HEK293T (cell line): ENCODE data around the gene SLC17A3.

Source experiments
- CTCF ChIA-PET: fragments of 350-600 bp; formaldehyde crosslinking; extraction: SDS; loops from one replicate; lab custom pipeline; 2021; ENCODE audit warnings: antibody characterized with exemption, inconsistent platforms; lab: Yijun Ruan, JAX
- POLR2A ChIA-PET: fragments of 350-600 bp; formaldehyde crosslinking; extraction: SDS; loops from one replicate; lab custom pipeline; 2020; ENCODE audit warnings: antibody characterized with exemption, inconsistent platforms; lab: Yijun Ruan, JAX
- DNase-seq: peaks from one replicate; pipeline ENCODE4 v3.0.0; 2012; ENCODE audit warnings: mixed read lengths; ENCODE audit errors: extremely low spot score
- ARNT ChIP-seq: fragments of 450-650 bp; IDR thresholded peaks from 2 replicates; pipeline ENCODE4 v1.6.1; 2017; ENCODE audit warnings: mild to moderate bottlenecking
- BHLHE40 ChIP-seq: fragments of 450-650 bp; IDR thresholded peaks from 2 replicates; pipeline ENCODE4 v1.6.1; 2016; ENCODE audit warnings: mild to moderate bottlenecking, moderate library complexity, borderline replicate concordance
- CTBP1 ChIP-seq: fragments of 450-650 bp; IDR thresholded peaks from 2 replicates; pipeline ENCODE4 v1.6.1; 2016; ENCODE audit warnings: borderline replicate concordance
- ELF4 ChIP-seq: fragments of 450-650 bp; IDR thresholded peaks from 2 replicates; pipeline ENCODE4 v1.6.1; 2017; ENCODE audit warnings: antibody characterized with exemption
- FOXA1 ChIP-seq: fragments of 450-650 bp; IDR thresholded peaks from 2 replicates; pipeline ENCODE4 v1.6.1; 2016; ENCODE audit warnings: mild to moderate bottlenecking
- FOXK2 ChIP-seq: fragments of 450-650 bp; IDR thresholded peaks from 2 replicates; pipeline ENCODE4 v1.6.1; 2016; ENCODE audit warnings: mild to moderate bottlenecking
- FOXM1 ChIP-seq: fragments of 450-650 bp; IDR thresholded peaks from 2 replicates; pipeline ENCODE4 v1.6.1; 2017; ENCODE audit warnings: mild to moderate bottlenecking, borderline replicate concordance
- HDGF ChIP-seq: fragments of 450-650 bp; IDR thresholded peaks from 2 replicates; pipeline ENCODE4 v1.6.1; 2017; ENCODE audit warnings: antibody characterized with exemption, borderline replicate concordance
- L3MBTL2 ChIP-seq: fragments of 450-650 bp; conservative IDR thresholded peaks from 2 replicates; pipeline ENCODE4 v1.6.1; 2016; ENCODE audit warnings: mild to moderate bottlenecking
- LEF1 ChIP-seq: fragments of 450-650 bp; IDR thresholded peaks from 2 replicates; pipeline ENCODE4 v1.6.1; 2017; ENCODE audit warnings: mild to moderate bottlenecking, borderline replicate concordance
- NFRKB ChIP-seq: fragments of 450-650 bp; IDR thresholded peaks from 2 replicates; pipeline ENCODE4 v1.6.1; 2016; ENCODE audit warnings: mild to moderate bottlenecking, moderate library complexity
- SP1 ChIP-seq: fragments of 450-650 bp; IDR thresholded peaks from 2 replicates; pipeline ENCODE4 v1.6.1; 2017
- SUZ12 ChIP-seq: fragments of 450-650 bp; IDR thresholded peaks from 2 replicates; pipeline ENCODE4 v1.6.1; 2016; ENCODE audit warnings: mild to moderate bottlenecking
- TARDBP ChIP-seq: fragments of 450-650 bp; IDR thresholded peaks from 2 replicates; pipeline ENCODE4 v1.6.1; 2016
- ZNF384 ChIP-seq: fragments of 450-650 bp; IDR thresholded peaks from 2 replicates; pipeline ENCODE4 v1.6.1; 2016
- TF ChIP-seq, protein P1 (sequence below): fragments of 450-650 bp; IDR thresholded peaks from 2 replicates; pipeline ENCODE4 v1.6.1; 2016

Gene SLC17A3

GRCh38 chr6:25895771-25896170, 21.7 kb upstream of the SLC17A3 start:
- POLR2A ChIA-PET, result no interaction called here
- no peak for TF ChIP-seq SP1
- no peak for DNase-seq
- CTCF ChIA-PET, result interaction anchor here (0.8 kb wide), 1 partner anchor 13 kb away, joined by 3 read pairs; no protein-coding TSS in a partner anchor

GRCh38 chr6:25893778-25894177, 19.7 kb upstream of the SLC17A3 start:
- TF ChIP-seq CTBP1 (no peak; the same call in 1 of the 2 replicates), ARNT (peak; percentile 59; the same call in 1 of the 2 replicates)
- TF ChIP-seq, protein P1, sequence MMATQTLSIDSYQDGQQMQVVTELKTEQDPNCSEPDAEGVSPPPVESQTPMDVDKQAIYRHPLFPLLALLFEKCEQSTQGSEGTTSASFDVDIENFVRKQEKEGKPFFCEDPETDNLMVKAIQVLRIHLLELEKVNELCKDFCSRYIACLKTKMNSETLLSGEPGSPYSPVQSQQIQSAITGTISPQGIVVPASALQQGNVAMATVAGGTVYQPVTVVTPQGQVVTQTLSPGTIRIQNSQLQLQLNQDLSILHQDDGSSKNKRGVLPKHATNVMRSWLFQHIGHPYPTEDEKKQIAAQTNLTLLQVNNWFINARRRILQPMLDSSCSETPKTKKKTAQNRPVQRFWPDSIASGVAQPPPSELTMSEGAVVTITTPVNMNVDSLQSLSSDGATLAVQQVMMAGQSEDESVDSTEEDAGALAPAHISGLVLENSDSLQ, result peak; percentile 78
- ChIA-PET POLR2A (no interaction called here), CTCF (interaction anchor here (0.6 kb wide), 1 partner anchor 404 kb away, joined by 3 read pairs; no protein-coding TSS in a partner anchor)
- no peak for DNase-seq

DNA sequence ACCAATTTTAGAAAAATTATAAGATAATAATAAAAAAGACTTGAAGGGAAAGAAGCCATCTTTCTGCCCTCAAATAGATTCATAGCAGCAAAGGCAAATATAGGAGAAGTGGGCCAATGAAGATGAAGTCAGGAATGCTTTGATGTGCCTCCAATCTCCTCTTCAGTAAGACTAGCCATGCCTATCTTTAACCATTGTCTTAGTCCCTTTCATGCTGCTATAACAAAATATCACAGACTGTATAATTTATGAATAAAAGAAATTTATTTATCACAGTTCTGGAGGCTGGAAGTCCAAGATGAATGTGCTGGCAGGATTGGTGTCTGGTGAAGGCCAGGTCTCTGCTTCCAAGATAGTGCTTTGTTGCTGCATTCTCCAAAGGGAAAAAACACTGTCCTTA, 18.8 kb upstream of the SLC17A3 start:
- no peak for DNase-seq
- CTCF ChIA-PET, result no interaction called here
- POLR2A ChIA-PET, result no interaction called here
- TF ChIP-seq ZNF384 (no peak), LEF1 (no peak), NFRKB (no peak), ELF4 (no peak), L3MBTL2 (no peak), SP1 (no peak)

DNA sequence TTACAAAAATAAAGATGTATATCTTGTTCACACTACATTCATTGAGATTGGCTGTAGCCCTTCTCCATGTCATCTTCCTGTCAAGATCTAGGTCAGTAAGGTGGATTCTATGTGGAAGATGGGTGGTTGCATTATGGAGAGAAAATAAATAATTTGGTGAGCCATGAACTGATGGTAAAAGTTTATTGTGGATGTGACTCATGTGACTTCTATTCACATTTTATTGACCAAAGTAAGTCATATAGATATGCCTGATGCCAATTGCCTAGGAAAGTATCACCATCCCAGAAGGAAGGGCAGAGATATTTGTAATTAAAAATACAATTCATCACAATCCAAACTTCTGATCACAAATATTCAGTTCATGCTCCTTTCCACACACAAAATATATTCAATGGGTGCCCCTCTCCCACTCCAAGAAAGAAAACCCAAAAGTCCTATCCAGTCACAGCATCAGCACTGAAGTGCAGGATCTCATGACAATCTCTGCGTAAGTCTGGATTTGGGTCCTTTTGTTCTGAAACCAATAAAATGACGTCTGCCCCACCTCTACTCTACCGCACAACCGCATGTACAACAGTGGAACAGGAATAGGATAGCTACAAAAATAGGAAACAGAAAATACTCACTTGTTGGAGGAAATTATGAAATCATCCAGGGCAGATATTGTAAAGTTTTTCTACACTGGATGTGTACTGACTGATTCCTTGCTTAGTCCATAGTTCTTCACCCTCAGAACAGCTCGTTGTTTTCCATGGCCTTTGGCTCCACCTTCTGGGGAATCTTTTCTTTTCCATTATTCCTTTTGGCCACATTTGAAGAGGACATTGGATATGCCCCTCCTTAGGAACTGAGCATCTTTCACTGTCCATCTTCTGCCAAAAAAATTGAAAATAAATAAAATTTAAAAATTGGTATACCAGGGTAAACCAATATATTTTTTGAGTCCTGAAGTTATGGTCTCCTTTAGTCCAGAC, 16.1 kb upstream of the SLC17A3 start:
- DNase-seq, result peak; percentile 47
- POLR2A ChIA-PET, result no interaction called here
- CTCF ChIA-PET, result interaction anchor here (0.7 to 1.3 kb wide), 4 partner anchors 10 to 624 kb away, joined by 3 to 4 read pairs (median 3); no protein-coding TSS in a partner anchor
- TF ChIP-seq FOXA1, result no peak
- no peak for TF ChIP-seq NFRKB
- TF ChIP-seq L3MBTL2, result no peak
- TF ChIP-seq, protein P1, result no peak
- TF ChIP-seq LEF1, result no peak
- TF ChIP-seq HDGF, result no peak
- no peak for TF ChIP-seq BHLHE40
- no peak for TF ChIP-seq ELF4
- TF ChIP-seq ZNF384, result no peak
- no peak for TF ChIP-seq TARDBP
- TF ChIP-seq FOXK2, result no peak
- no peak for TF ChIP-seq FOXM1
- TF ChIP-seq SUZ12, result no peak
- no peak for TF ChIP-seq CTBP1
- TF ChIP-seq SP1, result no peak
- no peak for TF ChIP-seq ARNT

GRCh38 chr6:25888626-25889025, 14.6 kb upstream of the SLC17A3 start:
- POLR2A ChIA-PET, result no interaction called here
- DNase-seq, result no peak
- no peak for TF ChIP-seq SUZ12
- TF ChIP-seq SP1, result no peak
- TF ChIP-seq ELF4, result no peak
- TF ChIP-seq NFRKB, result no peak
- TF ChIP-seq, protein P1, result no peak
- TF ChIP-seq ZNF384, result no peak
- TF ChIP-seq HDGF, result no peak
- TF ChIP-seq FOXA1, result no peak
- no peak for TF ChIP-seq FOXK2
- TF ChIP-seq BHLHE40, result no peak
- no peak for TF ChIP-seq ARNT
- no peak for TF ChIP-seq FOXM1
- CTCF ChIA-PET, result no interaction called here

DNA sequence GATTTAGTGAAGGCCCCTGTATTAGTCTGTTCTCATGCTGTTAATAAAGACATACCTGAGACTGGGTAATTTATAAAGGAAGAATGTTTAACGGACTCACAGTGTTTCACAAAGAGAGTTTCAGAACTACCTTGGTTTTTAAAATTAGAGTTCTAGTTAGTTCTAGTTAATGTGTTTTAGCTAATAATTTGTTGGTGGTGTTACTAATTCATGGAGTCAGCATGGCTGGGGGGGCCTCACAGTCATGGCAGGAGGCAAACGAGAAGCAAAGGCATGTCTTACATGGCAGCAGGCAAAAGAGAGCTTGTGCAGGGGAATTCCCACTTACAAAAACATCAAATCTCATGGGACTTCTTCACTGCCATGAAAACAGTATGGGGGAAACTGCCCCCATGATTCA, 12.0 kb upstream of the SLC17A3 start:
- no peak for DNase-seq
- POLR2A ChIA-PET, result no interaction called here
- no peak for TF ChIP-seq SP1
- TF ChIP-seq TARDBP, result no peak
- no peak for TF ChIP-seq ELF4
- TF ChIP-seq HDGF, result no peak
- no peak for TF ChIP-seq FOXM1
- TF ChIP-seq L3MBTL2, result no peak
- TF ChIP-seq LEF1, result no peak
- no peak for TF ChIP-seq CTBP1
- no peak for TF ChIP-seq ZNF384
- TF ChIP-seq SUZ12, result no peak
- no peak for TF ChIP-seq BHLHE40
- TF ChIP-seq, protein P1, result no peak
- TF ChIP-seq FOXK2, result no peak
- TF ChIP-seq ARNT, result no peak
- CTCF ChIA-PET, result no interaction called here
